HG03045 (cell line): ENCODE measurements around the gene MAPK7.

ENCODE experiments used
- ATAC-seq: cut with Tn5 transposase; IDR thresholded peaks from one replicate; pipeline ENCODE4 v1.9.1; 2021; ENCODE audit warnings: mild to moderate bottlenecking, moderate library complexity; ENCODE audit not compliant: unreplicated experiment

The MAPK7 gene

GRCh38 chr17:19362277-19363113 is 15.8 kb upstream of the MAPK7 start, which contains the start of gene B9D1:
Gene B9D1, minus strand, starts transcription at chr17:19362723. Its CDS starts 154 bp downstream, at chr17:19362569.
- ATAC-seq = peak; percentile 73

- ATAC-seq = no peak
Measured at GRCh38 chr17:19363114-19363438, 15.2 kb upstream of the MAPK7 start.

- no peak for ATAC-seq
Measured at GRCh38 chr17:19363460-19364035, 14.8 kb upstream of the MAPK7 start.

- ATAC-seq = no peak
Measured at GRCh38 chr17:19364699-19365498, 13.4 kb upstream of the MAPK7 start.

- no peak for ATAC-seq
Measured at GRCh38 chr17:19365499-19365817, 12.8 kb upstream of the MAPK7 start.

GRCh38 chr17:19365833-19366636 is 12.3 kb upstream of the MAPK7 start:
- no peak for ATAC-seq

- ATAC-seq = no peak
Measured at GRCh38 chr17:19366637-19366972, 11.7 kb upstream of the MAPK7 start.

GRCh38 chr17:19368229-19368628 is 10.1 kb upstream of the MAPK7 start:
- no peak for ATAC-seq

GRCh38 chr17:19369107-19369778 is 9.1 kb upstream of the MAPK7 start:
- no peak for ATAC-seq

GRCh38 chr17:19369846-19370492 is 8.3 kb upstream of the MAPK7 start:
- no peak for ATAC-seq

- no peak for ATAC-seq
Measured at GRCh38 chr17:19370493-19370960, 7.8 kb upstream of the MAPK7 start.

- ATAC-seq = no peak
Measured at GRCh38 chr17:19371259-19372010, 6.9 kb upstream of the MAPK7 start.

- no peak for ATAC-seq
Measured at GRCh38 chr17:19372011-19372370, 6.3 kb upstream of the MAPK7 start.

- ATAC-seq = no peak
Measured at GRCh38 chr17:19372439-19372838, 5.9 kb upstream of the MAPK7 start.

- no peak for ATAC-seq
Measured at GRCh38 chr17:19372866-19373504, 5.3 kb upstream of the MAPK7 start.

GRCh38 chr17:19374136-19374535 is 4.2 kb upstream of the MAPK7 start:
- ATAC-seq = no peak

GRCh38 chr17:19375732-19376131 is 2.6 kb upstream of the MAPK7 start:
- ATAC-seq = no peak

- no peak for ATAC-seq
Measured at GRCh38 chr17:19376811-19377210, 1.5 kb upstream of the MAPK7 start.
